ENCODE results near the gene SRGAP1. TPM values are rescaled to one million over a fixed set of nuclear protein-coding genes. Genes with fewer than 3 reads are reported as not detected.
"Not testable (repeated sequence)": the region's sequence is repeated elsewhere in the genome, so short reads cannot be mapped to it uniquely, and the experiment has no call there.

The SRGAP1 gene
- polyA plus RNA-seq, 4 donors, result 16.9 to 27.8 (median 22.7) TPM

- no peak for DNase-seq (ENCODE audit: low read depth in 4 of 4, low spot score in 2 of 4)
These were observed 253.0 kb downstream of the SRGAP1 start for GRCh38 chr12:64097366-64098105.

- no peak for DNase-seq (ENCODE audit: low read depth in 4 of 4, low spot score in 2 of 4)
These were observed 254.3 kb downstream of the SRGAP1 start for GRCh38 chr12:64098709-64099354.

GRCh38 chr12:64099397-64099796 lies 254.9 kb downstream of the SRGAP1 start:
- no peak for DNase-seq (ENCODE audit: low read depth in 4 of 4, low spot score in 2 of 4)

- no peak for DNase-seq (ENCODE audit: low read depth in 4 of 4, low spot score in 2 of 4)
These were observed 257.8 kb downstream of the SRGAP1 start for GRCh38 chr12:64102339-64102738.

- DNase-seq (ENCODE audit: low read depth in 4 of 4, low spot score in 2 of 4), result no peak
These were observed 259.6 kb downstream of the SRGAP1 start for GRCh38 chr12:64103825-64104740.

GRCh38 chr12:64105026-64105425 lies 260.5 kb downstream of the SRGAP1 start:
- no peak for DNase-seq (ENCODE audit: low read depth in 4 of 4, low spot score in 2 of 4)

GRCh38 chr12:64107776-64108175 lies 263.3 kb downstream of the SRGAP1 start:
- no peak for DNase-seq (ENCODE audit: low read depth in 4 of 4, low spot score in 2 of 4)

GRCh38 chr12:64109706-64110105 lies 265.2 kb downstream of the SRGAP1 start:
- DNase-seq (ENCODE audit: low read depth in 4 of 4, low spot score in 2 of 4), result no peak

- no peak for DNase-seq (ENCODE audit: low read depth in 4 of 4, low spot score in 2 of 4)
These were observed 266.4 kb downstream of the SRGAP1 start for GRCh38 chr12:64110864-64111263.

GRCh38 chr12:64116969-64117368 lies 272.5 kb downstream of the SRGAP1 start:
- DNase-seq (ENCODE audit: low read depth in 4 of 4, low spot score in 2 of 4), result no peak

- DNase-seq (ENCODE audit: low read depth in 4 of 4, low spot score in 2 of 4), result no peak
These were observed 276.1 kb downstream of the SRGAP1 start for GRCh38 chr12:64120568-64120967.

- DNase-seq (ENCODE audit: low read depth in 4 of 4, low spot score in 2 of 4), result not testable (repeated sequence)
These were observed 276.6 kb downstream of the SRGAP1 start for GRCh38 chr12:64121086-64121485.

GRCh38 chr12:64122154-64122553 lies 277.7 kb downstream of the SRGAP1 start:
- DNase-seq (ENCODE audit: low read depth in 4 of 4, low spot score in 2 of 4), result no peak

- DNase-seq (ENCODE audit: low read depth in 4 of 4, low spot score in 2 of 4), result no peak
These were observed 278.5 kb downstream of the SRGAP1 start for GRCh38 chr12:64122995-64123394.

- no peak for DNase-seq (ENCODE audit: low read depth in 4 of 4, low spot score in 2 of 4)
These were observed 278.9 kb downstream of the SRGAP1 start for GRCh38 chr12:64123448-64123847.

- DNase-seq (ENCODE audit: low read depth in 4 of 4, low spot score in 2 of 4), result no peak
These were observed 280.2 kb downstream of the SRGAP1 start for GRCh38 chr12:64124511-64125197.

- DNase-seq (ENCODE audit: low read depth in 4 of 4, low spot score in 2 of 4), result no peak
These were observed 281.4 kb downstream of the SRGAP1 start for GRCh38 chr12:64125913-64126312.

- DNase-seq (ENCODE audit: low read depth in 4 of 4, low spot score in 2 of 4), result no peak
These were observed 283.3 kb downstream of the SRGAP1 start for GRCh38 chr12:64127811-64128210.

- DNase-seq (ENCODE audit: low read depth in 4 of 4, low spot score in 2 of 4), result no peak
These were observed 283.9 kb downstream of the SRGAP1 start for GRCh38 chr12:64128366-64128765.

GRCh38 chr12:64130476-64130875 lies 286.0 kb downstream of the SRGAP1 start:
- not testable (repeated sequence) for DNase-seq (ENCODE audit: low read depth in 4 of 4, low spot score in 2 of 4)

- DNase-seq (ENCODE audit: low read depth in 4 of 4, low spot score in 2 of 4), result not testable (repeated sequence)
These were observed 287.0 kb downstream of the SRGAP1 start for GRCh38 chr12:64131456-64131855.
